ENCODE data around the gene LRP6.

DNA sequence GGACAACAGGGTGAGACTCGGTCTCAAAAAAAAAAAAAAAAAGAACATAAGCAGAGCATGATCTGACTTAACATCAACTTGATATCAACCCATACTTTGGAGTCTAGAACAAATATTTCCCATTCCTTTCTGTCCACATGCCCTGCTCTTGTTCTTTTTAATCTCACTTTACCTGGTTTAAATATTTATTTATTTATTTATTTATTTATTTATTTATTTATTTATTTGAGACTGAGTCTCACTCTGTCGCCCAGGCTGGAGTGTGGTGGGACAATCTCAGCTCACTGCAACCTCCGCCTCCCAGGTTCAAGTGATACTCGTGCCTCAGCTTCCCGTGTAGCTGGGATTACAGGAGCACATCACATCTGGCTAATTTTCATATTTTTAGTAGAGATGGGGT, 19.6 kb upstream of the LRP6 start:
- no peak for TF ChIP-seq POLR2A (IDR thresholded peaks at IDR 0.05; ENCODE audit: low read depth, low read length)
- TF ChIP-seq ESRRA (IDR thresholded peaks at IDR 0.05; ENCODE audit: low read length): no peak
- TF ChIP-seq, protein P1, sequence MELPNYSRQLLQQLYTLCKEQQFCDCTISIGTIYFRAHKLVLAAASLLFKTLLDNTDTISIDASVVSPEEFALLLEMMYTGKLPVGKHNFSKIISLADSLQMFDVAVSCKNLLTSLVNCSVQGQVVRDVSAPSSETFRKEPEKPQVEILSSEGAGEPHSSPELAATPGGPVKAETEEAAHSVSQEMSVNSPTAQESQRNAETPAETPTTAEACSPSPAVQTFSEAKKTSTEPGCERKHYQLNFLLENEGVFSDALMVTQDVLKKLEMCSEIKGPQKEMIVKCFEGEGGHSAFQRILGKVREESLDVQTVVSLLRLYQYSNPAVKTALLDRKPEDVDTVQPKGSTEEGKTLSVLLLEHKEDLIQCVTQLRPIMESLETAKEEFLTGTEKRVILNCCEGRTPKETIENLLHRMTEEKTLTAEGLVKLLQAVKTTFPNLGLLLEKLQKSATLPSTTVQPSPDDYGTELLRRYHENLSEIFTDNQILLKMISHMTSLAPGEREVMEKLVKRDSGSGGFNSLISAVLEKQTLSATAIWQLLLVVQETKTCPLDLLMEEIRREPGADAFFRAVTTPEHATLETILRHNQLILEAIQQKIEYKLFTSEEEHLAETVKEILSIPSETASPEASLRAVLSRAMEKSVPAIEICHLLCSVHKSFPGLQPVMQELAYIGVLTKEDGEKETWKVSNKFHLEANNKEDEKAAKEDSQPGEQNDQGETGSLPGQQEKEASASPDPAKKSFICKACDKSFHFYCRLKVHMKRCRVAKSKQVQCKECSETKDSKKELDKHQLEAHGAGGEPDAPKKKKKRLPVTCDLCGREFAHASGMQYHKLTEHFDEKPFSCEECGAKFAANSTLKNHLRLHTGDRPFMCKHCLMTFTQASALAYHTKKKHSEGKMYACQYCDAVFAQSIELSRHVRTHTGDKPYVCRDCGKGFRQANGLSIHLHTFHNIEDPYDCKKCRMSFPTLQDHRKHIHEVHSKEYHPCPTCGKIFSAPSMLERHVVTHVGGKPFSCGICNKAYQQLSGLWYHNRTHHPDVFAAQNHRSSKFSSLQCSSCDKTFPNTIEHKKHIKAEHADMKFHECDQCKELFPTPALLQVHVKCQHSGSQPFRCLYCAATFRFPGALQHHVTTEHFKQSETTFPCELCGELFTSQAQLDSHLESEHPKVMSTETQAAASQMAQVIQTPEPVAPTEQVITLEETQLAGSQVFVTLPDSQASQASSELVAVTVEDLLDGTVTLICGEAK (IDR thresholded peaks at IDR 0.05; ENCODE audit: borderline replicate concordance): no peak
- TF ChIP-seq CTCF (IDR thresholded peaks at IDR 0.05 in 2 of 3, conservative IDR thresholded peaks at IDR 0.05 in 1 of 3; ENCODE audit: control insufficient read depth in 2 of 3, extremely low read depth in 1 of 3, insufficient read depth in 1 of 3, low read depth in 3 of 3, low read length in 3 of 3): no peak
- TF ChIP-seq SIN3A (IDR thresholded peaks at IDR 0.05; ENCODE audit: low read depth, low read length): no peak
- TF ChIP-seq PML (IDR thresholded peaks at IDR 0.05; ENCODE audit: low read length): no peak
- TF ChIP-seq CREB1 (IDR thresholded peaks at IDR 0.05; ENCODE audit: low read depth): no peak
- TF ChIP-seq YY1 (IDR thresholded peaks at IDR 0.05; ENCODE audit: low read depth, low read length): no peak
- TF ChIP-seq SUZ12 (IDR thresholded peaks at IDR 0.05; ENCODE audit: unreplicated experiment): no peak
- TF ChIP-seq IKZF1 (conservative IDR thresholded peaks at IDR 0.05): no peak
- TF ChIP-seq, protein P2, sequence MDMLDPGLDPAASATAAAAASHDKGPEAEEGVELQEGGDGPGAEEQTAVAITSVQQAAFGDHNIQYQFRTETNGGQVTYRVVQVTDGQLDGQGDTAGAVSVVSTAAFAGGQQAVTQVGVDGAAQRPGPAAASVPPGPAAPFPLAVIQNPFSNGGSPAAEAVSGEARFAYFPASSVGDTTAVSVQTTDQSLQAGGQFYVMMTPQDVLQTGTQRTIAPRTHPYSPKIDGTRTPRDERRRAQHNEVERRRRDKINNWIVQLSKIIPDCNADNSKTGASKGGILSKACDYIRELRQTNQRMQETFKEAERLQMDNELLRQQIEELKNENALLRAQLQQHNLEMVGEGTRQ (IDR thresholded peaks at IDR 0.05; ENCODE audit: borderline replicate concordance, low read depth, low read length): no peak
- no peak for TF ChIP-seq MAX (IDR thresholded peaks at IDR 0.05; ENCODE audit: low read depth, low read length)

Data from GM12878 (cell line).